Esophagus squamous epithelium (tissue), 4 donors: ENCODE measurements around the gene ILDR1.

ENCODE experiments used
- CTCF ChIP-seq, 6 experiments: fragments of 450-650 bp in 4 of 6; fragments of 200-600 bp in 2 of 6; sonication (generic) in 2 of 6; IDR thresholded peaks; one replicate each; pipeline ENCODE4 v1.5.1; 2016 to 2019; ENCODE audit warnings: antibody characterized with exemption in 6 of 6, mild to moderate bottlenecking in 4 of 6, moderate library complexity in 4 of 6
- POLR2A ChIP-seq, 4 donors: fragments of 450-650 bp; IDR thresholded peaks; one replicate each; pipeline ENCODE4 v1.6.1; 2017; ENCODE audit warnings: antibody characterized with exemption in 4 of 4, mild to moderate bottlenecking in 4 of 4, moderate library complexity in 3 of 4

DNA sequence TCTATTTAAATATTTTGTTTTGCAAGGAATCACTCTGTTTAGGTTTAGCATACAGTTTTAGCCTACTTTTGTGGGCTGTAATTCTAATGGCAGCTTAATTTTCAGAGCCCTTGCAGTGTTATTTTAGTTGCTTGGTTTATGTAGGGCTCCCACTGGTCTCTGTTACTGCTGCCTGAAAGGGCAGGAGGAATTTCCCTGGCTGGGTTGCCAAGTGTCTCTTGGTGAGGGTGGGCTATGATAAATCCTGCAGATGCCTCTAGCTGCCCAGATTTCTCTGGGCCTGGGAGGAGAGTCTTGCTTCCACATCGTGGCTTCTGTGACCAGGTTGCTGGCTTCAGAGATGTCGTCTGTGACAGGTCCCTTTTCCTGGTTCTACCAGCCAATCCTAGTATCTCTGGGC lies 36.2 kb downstream of the ILDR1 start:
- TF ChIP-seq POLR2A (IDR thresholded peaks at IDR 0.05) (no peak), CTCF (IDR thresholded peaks at IDR 0.05) (no peak)
